Muscle of back (tissue), 13 donors: ENCODE measurements around the gene ZNF277. TPM values are rescaled to one million over a fixed set of nuclear protein-coding genes. Genes with fewer than 3 reads are reported as not detected.
A peak's percentile ranks its signal among the peaks of the same experiment; 100 is the strongest.

ENCODE experiments used
- DNase-seq, 3 donors: peaks; one replicate each; pipeline versions ENCODE4 v3.0.0 to v3.0.0-alpha.2; 2013
- long read RNA-seq, 9 donors: transcript quantifications; one replicate each; lab custom pipeline, GENCODE V29; 2026
- polyA plus RNA-seq, 10 donors: library from polyadenylated mRNA; unstranded; fragments of 120-200 nt; gene quantifications; one replicate each; pipeline ENCODE4 v1.2.1, GENCODE V29; 2013; ENCODE audit not compliant: insufficient read length in 10 of 10

Gene ZNF277, protein sequence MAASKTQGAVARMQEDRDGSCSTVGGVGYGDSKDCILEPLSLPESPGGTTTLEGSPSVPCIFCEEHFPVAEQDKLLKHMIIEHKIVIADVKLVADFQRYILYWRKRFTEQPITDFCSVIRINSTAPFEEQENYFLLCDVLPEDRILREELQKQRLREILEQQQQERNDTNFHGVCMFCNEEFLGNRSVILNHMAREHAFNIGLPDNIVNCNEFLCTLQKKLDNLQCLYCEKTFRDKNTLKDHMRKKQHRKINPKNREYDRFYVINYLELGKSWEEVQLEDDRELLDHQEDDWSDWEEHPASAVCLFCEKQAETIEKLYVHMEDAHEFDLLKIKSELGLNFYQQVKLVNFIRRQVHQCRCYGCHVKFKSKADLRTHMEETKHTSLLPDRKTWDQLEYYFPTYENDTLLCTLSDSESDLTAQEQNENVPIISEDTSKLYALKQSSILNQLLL
- 10 to 100 TPM; 20.8 to 28.4 (median 25.7) TPM for polyA plus RNA-seq
- long read RNA-seq, donor 1, transcript ZNF277-201 (12 exons, 1,849 nt): major isoform, 9 of 29 reads
- long read RNA-seq, donor 1, partial matches to known transcripts: 18 of 29 reads
- long read RNA-seq, donor 1, other reads (novel, unspliced or antisense): 0 of 29 reads
- long read RNA-seq, donor 2, partial matches to known transcripts: 10 of 12 reads
- long read RNA-seq, donor 2, other reads (novel, unspliced or antisense): 0 of 12 reads
- long read RNA-seq, donor 3: 0 reads
- long read RNA-seq, donor 4, transcript ZNF277-201 (12 exons, 1,849 nt): major isoform, 5 of 5 reads
- long read RNA-seq, donor 4, partial matches to known transcripts: 0 of 5 reads
- long read RNA-seq, donor 4, other reads (novel, unspliced or antisense): 0 of 5 reads
- long read RNA-seq, donor 5, transcript ZNF277-201 (12 exons, 1,849 nt): major isoform, 8 of 8 reads
- long read RNA-seq, donor 5, partial matches to known transcripts: 0 of 8 reads
- long read RNA-seq, donor 5, other reads (novel, unspliced or antisense): 0 of 8 reads
- long read RNA-seq, donor 6, transcript ZNF277-201 (12 exons, 1,849 nt): major isoform, 5 of 22 reads
- long read RNA-seq, donor 6, partial matches to known transcripts: 17 of 22 reads
- long read RNA-seq, donor 6, other reads (novel, unspliced or antisense): 0 of 22 reads
- long read RNA-seq, donor 7, partial matches to known transcripts: 0 of 3 reads
- long read RNA-seq, donor 7, other reads (novel, unspliced or antisense): 0 of 3 reads
- long read RNA-seq, donor 8, partial matches to known transcripts: 8 of 12 reads
- long read RNA-seq, donor 8, other reads (novel, unspliced or antisense): 0 of 12 reads
- long read RNA-seq, donor 9: 0 reads

- DNase-seq: peak; percentile 99
These were observed at the start of gene ZNF277, which contains the start of gene DOCK4 for GRCh38 chr7:112206238-112206990. Gene ZNF277, plus strand, starts transcription at chr7:112206695. Its CDS starts 22 bp downstream, at chr7:112206717. Gene DOCK4, minus strand, starts transcription at chr7:112206399. Its CDS starts 261 bp downstream, at chr7:112206138.

DNA sequence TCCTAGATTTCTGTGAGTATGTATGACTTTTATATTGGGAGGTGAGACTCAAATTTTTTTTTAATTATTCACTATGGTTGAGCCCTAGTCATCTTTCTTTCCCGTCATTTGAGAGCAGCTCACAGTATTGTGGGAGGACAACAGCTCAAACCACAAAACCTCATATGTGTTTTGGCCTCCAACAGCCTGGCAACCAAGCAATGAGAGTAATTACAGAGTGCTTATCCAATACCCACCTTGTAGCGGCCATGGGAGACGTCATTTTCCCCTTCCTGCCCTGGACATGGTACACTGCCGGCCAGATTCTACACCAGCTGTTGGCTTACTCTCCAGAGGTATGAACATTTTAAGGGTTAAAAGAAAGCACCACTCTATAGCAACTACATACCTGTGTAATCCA lies 49.4 kb upstream of the ZNF277 start:
- peak in 1 of 3 donors; percentile 64 for DNase-seq

- DNase-seq: no peak
These were observed 47.1 kb upstream of the ZNF277 start for GRCh38 chr7:112159351-112159750.

- no peak for DNase-seq
These were observed 46.2 kb upstream of the ZNF277 start for GRCh38 chr7:112160130-112160770.

- DNase-seq: no peak
These were observed 45.7 kb upstream of the ZNF277 start for GRCh38 chr7:112160771-112161150.

GRCh38 chr7:112161253-112162141 lies 45.0 kb upstream of the ZNF277 start:
- no peak for DNase-seq

- peak in 1 of 3 donors; percentile 26 for DNase-seq
These were observed 44.2 kb upstream of the ZNF277 start for GRCh38 chr7:112162142-112162766.

DNA sequence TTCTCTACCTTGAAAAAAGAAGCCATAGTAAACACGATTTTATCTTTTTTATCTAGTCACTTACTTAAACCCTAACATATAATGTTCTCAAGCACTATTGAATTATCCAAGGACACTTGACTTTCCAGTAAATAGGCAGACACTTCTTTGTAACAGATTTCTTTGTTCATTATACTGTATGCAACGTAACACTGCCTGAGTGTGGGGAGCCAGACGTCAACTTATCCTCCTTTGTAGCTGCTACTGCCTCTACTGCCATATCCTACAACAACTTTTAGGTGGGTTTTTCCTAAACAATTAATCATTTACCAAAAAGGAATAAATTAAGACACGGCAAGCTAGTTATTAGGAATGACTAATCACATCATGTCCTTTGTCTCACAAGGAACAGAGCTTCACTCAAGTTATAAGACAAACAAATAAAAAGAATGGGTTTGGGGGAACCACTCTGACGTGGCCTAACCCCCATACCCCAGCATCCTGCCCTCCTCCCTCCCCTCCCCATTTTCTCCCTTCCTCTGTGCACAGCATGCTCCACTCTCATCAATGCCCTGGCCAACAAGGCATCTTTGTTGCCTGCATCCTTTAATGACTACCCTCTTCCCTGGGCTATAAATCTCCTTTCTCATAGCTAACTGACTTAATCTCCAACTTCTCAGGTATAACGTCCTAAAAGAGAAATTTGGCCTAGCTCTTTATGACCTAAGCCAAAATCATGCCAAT lies 43.5 kb upstream of the ZNF277 start:
- no peak for DNase-seq

DNA sequence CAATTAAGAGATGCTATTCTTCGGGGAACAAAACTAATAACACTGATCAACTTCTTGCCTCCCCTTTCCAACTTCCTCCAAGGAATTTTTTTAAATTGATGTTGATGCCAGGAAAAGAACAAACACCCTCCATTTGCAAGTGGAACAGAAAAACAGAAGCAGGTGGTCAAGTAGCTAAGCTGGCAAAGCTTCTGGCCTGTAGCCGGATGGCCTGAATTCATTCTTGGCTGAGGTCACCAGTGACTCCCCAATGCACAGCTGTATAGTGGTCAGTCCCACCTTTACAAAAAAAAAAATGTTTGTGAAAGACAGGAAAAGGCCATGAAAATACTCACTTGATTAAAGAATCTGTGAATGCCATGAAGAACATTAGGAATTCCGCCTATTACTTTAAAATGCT lies 39.3 kb upstream of the ZNF277 start:
- DNase-seq: no peak

- DNase-seq: no peak
These were observed 37.6 kb upstream of the ZNF277 start for GRCh38 chr7:112168915-112169314.

DNA sequence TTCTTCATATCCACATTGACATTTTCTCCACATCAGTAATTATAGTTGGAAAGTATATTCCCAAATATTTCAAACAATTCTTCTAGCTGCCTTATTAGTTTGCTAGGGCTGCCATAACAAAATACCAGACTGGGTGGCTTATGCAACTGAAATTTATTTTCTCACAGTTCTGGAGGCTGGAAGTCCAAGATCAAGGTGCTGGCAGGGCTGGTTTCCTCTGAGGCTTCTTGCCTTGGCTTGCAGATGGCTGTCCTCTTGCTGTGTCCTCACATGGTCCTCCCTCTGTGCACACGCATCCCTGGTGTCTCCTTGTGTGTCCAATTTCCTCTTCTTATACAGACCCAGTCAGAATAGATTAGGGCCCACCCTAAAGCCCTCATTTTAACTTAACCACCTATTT lies 34.8 kb upstream of the ZNF277 start:
- DNase-seq: no peak

- peak in 2 of 3 donors; percentile 31 to 67 for DNase-seq
These were observed 33.5 kb upstream of the ZNF277 start for GRCh38 chr7:112172870-112173567.

- DNase-seq: no peak
These were observed 33.0 kb upstream of the ZNF277 start for GRCh38 chr7:112173568-112173905.

DNA sequence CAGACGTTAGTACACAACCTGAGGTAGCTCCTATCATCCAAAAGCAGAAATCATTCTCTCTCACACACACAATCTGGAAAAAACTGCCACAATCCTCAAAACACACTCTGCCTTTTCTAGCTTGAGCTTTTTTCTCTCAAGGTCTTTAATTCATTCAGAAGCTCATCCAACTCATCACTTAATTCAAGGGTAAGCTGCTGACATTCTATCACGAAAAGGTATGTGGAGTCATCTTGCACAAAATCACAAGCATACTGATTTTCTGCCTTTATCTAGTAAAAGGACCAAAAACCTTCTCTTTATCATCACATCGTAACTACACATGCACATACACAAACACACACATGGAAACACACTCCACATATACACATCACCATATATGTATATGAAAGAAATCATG lies 32.3 kb upstream of the ZNF277 start:
- no peak for DNase-seq

DNA sequence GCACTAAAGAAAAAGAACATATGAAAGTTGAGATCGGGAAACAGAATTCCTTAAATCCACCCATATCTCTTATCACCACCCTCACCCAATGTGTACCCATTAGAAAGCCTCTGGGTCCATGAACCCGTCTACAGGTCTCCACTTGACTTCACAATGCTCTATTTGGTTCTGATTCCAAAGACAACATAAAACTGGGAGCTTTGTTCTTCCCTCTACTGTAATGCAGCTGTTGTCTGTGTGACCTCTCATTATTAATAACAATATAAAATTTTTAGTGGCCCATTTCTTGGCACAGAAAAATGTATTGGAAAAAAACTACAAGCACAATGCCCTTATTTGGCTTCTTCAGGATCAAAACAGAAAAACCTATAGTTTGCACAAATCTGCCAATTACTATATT lies 30.3 kb upstream of the ZNF277 start:
- no peak for DNase-seq

- DNase-seq: no peak
These were observed 29.6 kb upstream of the ZNF277 start for GRCh38 chr7:112176693-112177415.

- no peak for DNase-seq
These were observed 26.3 kb upstream of the ZNF277 start for GRCh38 chr7:112180223-112180622.
